A673 (cell line): ENCODE data around the gene HNRNPA2B1. TPM values are rescaled to one million over a fixed set of nuclear protein-coding genes. Genes with fewer than 3 reads are reported as not detected.
A peak's percentile ranks its signal among the peaks of the same experiment; 100 is the strongest.

Experiments
- BruUV-seq: library from RNA; stranded (reverse); fragments of 400-500 nt; replicated peaks from 2 replicates; lab custom pipeline; 2021; lab: Mats Ljungman, UMichigan
- CTCF ChIA-PET: fragments of 300-600 bp; sonication (Branson Sonifier 250); formaldehyde crosslinking; loops from one replicate; lab custom pipeline; 2022; ENCODE audit warnings: antibody characterized with exemption; lab: Charles Lee
- POLR2A ChIA-PET: fragments of 300-600 bp; sonication (Branson Sonifier 250); formaldehyde crosslinking; loops from one replicate; lab custom pipeline; 2022; ENCODE audit warnings: antibody characterized with exemption; ENCODE audit not compliant: low non-redundant PET; lab: Charles Lee
- DNase-seq: peaks from one replicate; pipeline ENCODE4 v3.0.0-alpha.2; 2015; ENCODE audit warnings: low spot score
- H3K27ac ChIP-seq: fragments of 200-600 bp; sonication (generic); 2 replicates; pipeline ENCODE4 v1.5.1; 2016; ENCODE audit warnings: mixed run types, low read depth, mild to moderate bottlenecking, mixed read lengths, antibody characterized with exemption, low read length; ENCODE audit not compliant: poor library complexity, severe bottlenecking
- H3K27me3 ChIP-seq: fragments of 200-600 bp; sonication (generic); replicated peaks from 2 replicates; pipeline ENCODE4 v1.6.1; 2017; ENCODE audit warnings: mixed run types, low read depth, mild to moderate bottlenecking, mixed read lengths, antibody characterized with exemption, low read length; ENCODE audit not compliant: insufficient read depth, poor library complexity
- H3K36me3 ChIP-seq: fragments of 200-600 bp; sonication (generic); 2 replicates; pipeline ENCODE4 v1.6.1; 2016; ENCODE audit warnings: mixed run types, mild to moderate bottlenecking, mixed read lengths, antibody characterized with exemption, low read length; ENCODE audit not compliant: insufficient read depth, poor library complexity, severe bottlenecking
- H3K4me1 ChIP-seq: fragments of 200-600 bp; sonication (generic); 2 replicates; pipeline ENCODE4 v1.6.1; 2017; ENCODE audit warnings: mixed run types, mild to moderate bottlenecking, mixed read lengths, antibody characterized with exemption, low read length; ENCODE audit not compliant: insufficient read depth, poor library complexity, severe bottlenecking
- H3K4me3 ChIP-seq: fragments of 200-600 bp; sonication (generic); 2 replicates; pipeline ENCODE4 v1.5.1; 2016; ENCODE audit warnings: low read depth, mixed run types, mild to moderate bottlenecking, mixed read lengths, low read length; ENCODE audit not compliant: poor library complexity, severe bottlenecking
- H3K9me3 ChIP-seq: fragments of 200-600 bp; sonication (generic); 2 replicates; pipeline ENCODE4 v1.6.1; 2016; ENCODE audit warnings: mixed run types, low read depth, mild to moderate bottlenecking, mixed read lengths, antibody characterized with exemption, low read length; ENCODE audit not compliant: poor library complexity, severe bottlenecking
- CTCF ChIP-seq: fragments of 300-800, 200-600 bp; sonication (generic); conservative IDR thresholded peaks from 2 replicates; pipeline ENCODE4 v1.5.1; 2017; ENCODE audit warnings: low read depth, mild to moderate bottlenecking, antibody characterized with exemption, low read length, moderate library complexity, mixed read lengths
- EZH2 ChIP-seq: fragments of 200-600 bp; sonication (generic); IDR thresholded peaks from 2 replicates; pipeline ENCODE4 v1.6.1; 2017; ENCODE audit warnings: borderline replicate concordance, low read depth, mild to moderate bottlenecking, mixed read lengths, antibody characterized with exemption, low read length; ENCODE audit not compliant: poor library complexity, severe bottlenecking
- intact Hi-C: fragments of 100-400 bp; cut with micrococcal nuclease; formaldehyde crosslinking; loops from one replicate; pipeline ENCODE4 v1.10.0; 2022; ENCODE audit not compliant: unreplicated experiment
- total RNA-seq: library from RNA; stranded (reverse); gene quantifications from 2 replicates; pipeline ENCODE4 v1.2.3, GENCODE V29; 2021

HNRNPA2B1 gene
- total RNA-seq, 1 experiment from 2014 or later, result 1,229 TPM

- H3K36me3 ChIP-seq, result peaks cover 57% of the 10 kb centered on the region
- ChIA-PET POLR2A (interaction anchor here (0.6 to 0.7 kb wide), 3 partner anchors 20 to 166 kb away, joined by 3 to 5 read pairs (median 4); no protein-coding TSS in a partner anchor), CTCF (interaction anchor here (0.7 kb wide), 1 partner anchor 37 kb away, joined by 3 read pairs; no protein-coding TSS in a partner anchor)
- peak overlapping the region; percentile 91 for H3K4me3 ChIP-seq
- intact Hi-C loops, result loop anchor here (1.0 to 5.0 kb wide), 2 partner anchors 258 to 338 kb away; no protein-coding TSS in a partner anchor
- no peaks in the 10 kb centered on the region for H3K27me3 ChIP-seq
- peaks cover 24% of the 10 kb centered on the region for H3K4me1 ChIP-seq
- peak overlapping the region; percentile 100 for H3K27ac ChIP-seq
- no TSS peak for BruUV-seq
- TF ChIP-seq EZH2, result no peak
- TF ChIP-seq CTCF, result no peak
- no peaks in the 10 kb centered on the region for H3K9me3 ChIP-seq
- DNase-seq, result peak; percentile 81
These were observed 505 bp downstream of the HNRNPA2B1 start for GRCh38 chr7:26200038-26200443.

- no peaks in the 10 kb centered on the region for H3K9me3 ChIP-seq
- no TSS peak for BruUV-seq
- peak overlapping the region; percentile 91 for H3K4me3 ChIP-seq
- peaks cover 63% of the 10 kb centered on the region for H3K36me3 ChIP-seq
- ChIA-PET CTCF (no interaction called here), POLR2A (interaction anchor here (0.6 to 0.7 kb wide), 3 partner anchors 20 to 167 kb away, joined by 3 to 5 read pairs (median 4); no protein-coding TSS in a partner anchor)
- no peaks in the 10 kb centered on the region for H3K27me3 ChIP-seq
- peaks cover 29% of the 10 kb centered on the region for H3K4me1 ChIP-seq
- TF ChIP-seq EZH2, result no peak
- TF ChIP-seq CTCF, result no peak
- intact Hi-C loops, result loop anchor here (1.0 to 5.0 kb wide), 4 partner anchors 109 to 337 kb away; no protein-coding TSS in a partner anchor
- peak; percentile 80 for DNase-seq
- H3K27ac ChIP-seq, result peak overlapping the region; percentile 100
These were observed 1.1 kb downstream of the HNRNPA2B1 start for GRCh38 chr7:26199301-26200037.

- no peak for TF ChIP-seq EZH2
- TF ChIP-seq CTCF, result no peak
- ChIA-PET CTCF (interaction anchor here (0.8 to 1.2 kb wide), 2 partner anchors 108 to 120 kb away, joined by 3 to 4 read pairs; no protein-coding TSS in a partner anchor), POLR2A (no interaction called here)
- Histone ChIP-seq H3K9me3 (no peaks in the 10 kb centered on the region), H3K36me3 (peaks cover 66% of the 10 kb centered on the region), H3K4me1 (peaks cover 32% of the 10 kb centered on the region), H3K4me3 (peak overlapping the region; percentile 91), H3K27ac (peak overlapping the region; percentile 100), H3K27me3 (no peaks in the 10 kb centered on the region)
- intact Hi-C loops, result loop anchor here (2.0 to 5.0 kb wide), 2 partner anchors 108 to 306 kb away; no protein-coding TSS in a partner anchor
- DNase-seq, result no peak
- BruUV-seq, result no TSS peak
These were observed 1.8 kb downstream of the HNRNPA2B1 start for GRCh38 chr7:26198781-26199169.
